ENCODE results near the gene LZIC. TPM values are rescaled to one million over a fixed set of nuclear protein-coding genes. Genes with fewer than 3 reads are reported as not detected.

Gene LZIC
- total and polyA plus RNA-seq, 2 of the 13 experiments (the other 11 are each of a cell fraction or from before 2014, with no cell fraction given): 25.2 to 71.8 TPM

DNA sequence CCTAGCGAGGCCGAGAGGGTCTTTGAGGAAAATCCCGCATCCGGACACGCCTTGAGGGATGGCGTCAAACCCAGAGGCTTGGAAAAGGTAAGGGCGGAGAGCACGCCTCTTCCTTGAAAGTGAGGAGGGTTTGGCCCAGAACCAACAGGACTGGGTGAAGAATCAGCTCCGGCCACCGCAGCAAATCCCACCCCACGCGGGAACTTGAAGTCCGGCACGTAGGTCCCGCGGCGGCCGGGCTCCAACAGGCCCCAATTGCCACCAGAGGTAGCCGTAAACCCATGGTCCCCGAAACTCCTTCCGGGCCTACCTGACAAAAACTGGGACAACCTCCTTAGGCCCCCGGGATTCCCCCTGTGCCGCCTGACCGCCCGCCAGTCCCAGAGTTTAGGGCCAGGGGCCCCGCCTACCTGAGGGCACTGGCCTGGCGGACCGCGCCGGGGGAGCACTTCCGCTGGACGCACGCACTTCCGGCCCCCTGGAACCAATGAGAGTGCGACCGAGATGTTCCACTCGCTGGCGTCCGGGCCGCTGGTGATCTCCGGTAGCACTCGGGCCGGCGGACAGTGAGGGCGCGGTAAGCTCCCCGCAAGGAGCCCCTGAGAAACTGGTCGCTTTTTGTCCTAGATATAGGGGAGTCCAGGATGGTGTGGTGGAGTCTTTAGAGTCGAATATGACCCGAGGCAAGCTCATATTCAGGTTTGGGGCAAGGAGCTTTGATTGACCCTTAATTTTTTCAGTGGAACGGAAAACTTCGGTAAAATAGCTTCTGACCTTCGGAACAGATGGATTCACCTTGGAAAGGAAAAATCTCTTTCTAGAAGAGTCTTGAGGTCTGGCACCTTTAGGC lies at the start of gene LZIC, which contains the start of gene NMNAT1 (continued):
- TF ChIP-seq, protein P1, sequence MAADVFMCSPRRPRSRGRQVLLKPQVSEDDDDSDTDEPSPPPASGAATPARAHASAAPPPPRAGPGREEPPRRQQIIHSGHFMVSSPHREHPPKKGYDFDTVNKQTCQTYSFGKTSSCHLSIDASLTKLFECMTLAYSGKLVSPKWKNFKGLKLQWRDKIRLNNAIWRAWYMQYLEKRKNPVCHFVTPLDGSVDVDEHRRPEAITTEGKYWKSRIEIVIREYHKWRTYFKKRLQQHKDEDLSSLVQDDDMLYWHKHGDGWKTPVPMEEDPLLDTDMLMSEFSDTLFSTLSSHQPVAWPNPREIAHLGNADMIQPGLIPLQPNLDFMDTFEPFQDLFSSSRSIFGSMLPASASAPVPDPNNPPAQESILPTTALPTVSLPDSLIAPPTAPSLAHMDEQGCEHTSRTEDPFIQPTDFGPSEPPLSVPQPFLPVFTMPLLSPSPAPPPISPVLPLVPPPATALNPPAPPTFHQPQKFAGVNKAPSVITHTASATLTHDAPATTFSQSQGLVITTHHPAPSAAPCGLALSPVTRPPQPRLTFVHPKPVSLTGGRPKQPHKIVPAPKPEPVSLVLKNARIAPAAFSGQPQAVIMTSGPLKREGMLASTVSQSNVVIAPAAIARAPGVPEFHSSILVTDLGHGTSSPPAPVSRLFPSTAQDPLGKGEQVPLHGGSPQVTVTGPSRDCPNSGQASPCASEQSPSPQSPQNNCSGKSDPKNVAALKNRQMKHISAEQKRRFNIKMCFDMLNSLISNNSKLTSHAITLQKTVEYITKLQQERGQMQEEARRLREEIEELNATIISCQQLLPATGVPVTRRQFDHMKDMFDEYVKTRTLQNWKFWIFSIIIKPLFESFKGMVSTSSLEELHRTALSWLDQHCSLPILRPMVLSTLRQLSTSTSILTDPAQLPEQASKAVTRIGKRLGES (CRISPR knock-in tag; IDR thresholded peaks at IDR 0.05; ENCODE audit: borderline replicate concordance): no peak
- TF ChIP-seq ZNF503 (CRISPR knock-in tag; IDR thresholded peaks at IDR 0.05) (peak; percentile 83; the same call in 1 of the 2 replicates), ZZZ3 (CRISPR knock-in tag; IDR thresholded peaks at IDR 0.05; ENCODE audit: borderline replicate concordance) (peak; percentile 92; the same call in 1 of the 2 replicates), ZBTB20 (CRISPR knock-in tag; IDR thresholded peaks at IDR 0.05; ENCODE audit: borderline replicate concordance, low read depth) (peak; percentile 90), REST (IDR thresholded peaks at IDR 0.05; ENCODE audit: borderline replicate concordance in 1 of 2, low read depth in 1 of 2, low read length in 2 of 2) (peak in 1 of 2 experiments; percentile 62; a peak in 2 of 4 replicates), ZNF281 (CRISPR knock-in tag; IDR thresholded peaks at IDR 0.05; ENCODE audit: borderline replicate concordance) (peak; percentile 38; the same call in 1 of the 2 replicates), ZNF883 (CRISPR knock-in tag; IDR thresholded peaks at IDR 0.05; ENCODE audit: not compliant biosample characterization) (peak; percentile 74), NFYC (CRISPR knock-in tag; IDR thresholded peaks at IDR 0.05) (peak; percentile 96), ARNT2 (CRISPR knock-in tag; IDR thresholded peaks at IDR 0.05; ENCODE audit: low read depth) (peak; percentile 53; the same call in 1 of the 2 replicates), CEBPG (CRISPR knock-in tag; IDR thresholded peaks at IDR 0.05) (no peak)
- TF ChIP-seq, protein P2, sequence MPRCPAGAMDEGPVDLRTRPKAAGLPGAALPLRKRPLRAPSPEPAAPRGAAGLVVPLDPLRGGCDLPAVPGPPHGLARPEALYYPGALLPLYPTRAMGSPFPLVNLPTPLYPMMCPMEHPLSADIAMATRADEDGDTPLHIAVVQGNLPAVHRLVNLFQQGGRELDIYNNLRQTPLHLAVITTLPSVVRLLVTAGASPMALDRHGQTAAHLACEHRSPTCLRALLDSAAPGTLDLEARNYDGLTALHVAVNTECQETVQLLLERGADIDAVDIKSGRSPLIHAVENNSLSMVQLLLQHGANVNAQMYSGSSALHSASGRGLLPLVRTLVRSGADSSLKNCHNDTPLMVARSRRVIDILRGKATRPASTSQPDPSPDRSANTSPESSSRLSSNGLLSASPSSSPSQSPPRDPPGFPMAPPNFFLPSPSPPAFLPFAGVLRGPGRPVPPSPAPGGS (CRISPR knock-in tag; IDR thresholded peaks at IDR 0.05): 0 out of 2 replicates have a peak, but pooled peaks have one; percentile 42
- TF ChIP-seq, protein P3, sequence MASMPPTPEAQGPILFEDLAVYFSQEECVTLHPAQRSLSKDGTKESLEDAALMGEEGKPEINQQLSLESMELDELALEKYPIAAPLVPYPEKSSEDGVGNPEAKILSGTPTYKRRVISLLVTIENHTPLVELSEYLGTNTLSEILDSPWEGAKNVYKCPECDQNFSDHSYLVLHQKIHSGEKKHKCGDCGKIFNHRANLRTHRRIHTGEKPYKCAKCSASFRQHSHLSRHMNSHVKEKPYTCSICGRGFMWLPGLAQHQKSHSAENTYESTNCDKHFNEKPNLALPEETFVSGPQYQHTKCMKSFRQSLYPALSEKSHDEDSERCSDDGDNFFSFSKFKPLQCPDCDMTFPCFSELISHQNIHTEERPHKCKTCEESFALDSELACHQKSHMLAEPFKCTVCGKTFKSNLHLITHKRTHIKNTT (CRISPR knock-in tag; IDR thresholded peaks at IDR 0.05): no peak
